HG03139 (cell line): ENCODE measurements around the gene CACNG5.
"Not testable (repeated sequence)": the region's sequence is repeated elsewhere in the genome, so short reads cannot be mapped to it uniquely, and the experiment has no call there.

Experiments used
- ATAC-seq: cut with Tn5 transposase; IDR thresholded peaks from one replicate; pipeline ENCODE4 v1.9.1; 2021; ENCODE audit not compliant: unreplicated experiment

CACNG5 gene

GRCh38 chr17:66903296-66903695, 68.4 kb downstream of the CACNG5 start:
- ATAC-seq = not testable (repeated sequence)

GRCh38 chr17:66903781-66904180, 68.9 kb downstream of the CACNG5 start:
- no peak for ATAC-seq

GRCh38 chr17:66904760-66905624, 70.1 kb downstream of the CACNG5 start:
- ATAC-seq = no peak

GRCh38 chr17:66906321-66907278, 71.7 kb downstream of the CACNG5 start:
- no peak for ATAC-seq

- no peak for ATAC-seq
Measured at GRCh38 chr17:66909804-66910373, 75.0 kb downstream of the CACNG5 start.

GRCh38 chr17:66910651-66911285, 75.9 kb downstream of the CACNG5 start:
- no peak for ATAC-seq

GRCh38 chr17:66915204-66915611, 80.3 kb downstream of the CACNG5 start:
- ATAC-seq = no peak

- no peak for ATAC-seq
Measured at GRCh38 chr17:66915792-66916191, 80.9 kb downstream of the CACNG5 start.

- ATAC-seq = no peak
Measured at GRCh38 chr17:66916946-66917345, 82.0 kb downstream of the CACNG5 start.

GRCh38 chr17:66918896-66919295, 84.0 kb downstream of the CACNG5 start:
- ATAC-seq = no peak

GRCh38 chr17:66920435-66920834, 85.5 kb downstream of the CACNG5 start:
- no peak for ATAC-seq

- ATAC-seq = no peak
Measured at GRCh38 chr17:66920950-66921349, 86.0 kb downstream of the CACNG5 start.

- ATAC-seq = no peak
Measured at GRCh38 chr17:66923886-66924285, 89.0 kb downstream of the CACNG5 start.

GRCh38 chr17:66925811-66926500, 91.0 kb downstream of the CACNG5 start:
- ATAC-seq = no peak

GRCh38 chr17:66928949-66929348, 94.0 kb downstream of the CACNG5 start:
- no peak for ATAC-seq

GRCh38 chr17:66929591-66929990, 94.7 kb downstream of the CACNG5 start:
- no peak for ATAC-seq

GRCh38 chr17:66930933-66931332, 96.0 kb downstream of the CACNG5 start:
- ATAC-seq = no peak

- ATAC-seq = no peak
Measured at GRCh38 chr17:66932311-66932710, 97.4 kb downstream of the CACNG5 start.

- ATAC-seq = no peak
Measured at GRCh38 chr17:66934040-66934439, 99.1 kb downstream of the CACNG5 start.
